GM23338 (cell line): ENCODE measurements around the gene APCDD1L.

Source experiments
- CREB1 ChIP-seq: fragments of 250-450 bp; sonication (Bioruptor Pico); IDR thresholded peaks from 2 replicates; pipeline ENCODE4 v1.5.0; 2020; ENCODE audit warnings: low read depth, mild to moderate bottlenecking, moderate library complexity
- EZH2 ChIP-seq: fragments of 200-600 bp; sonication (generic); IDR thresholded peaks from one replicate; pipeline ENCODE4 v1.8.0; 2017; ENCODE audit warnings: antibody characterized with exemption, mild to moderate bottlenecking, low read depth; ENCODE audit not compliant: unreplicated experiment
- EZH2phosphoT487 ChIP-seq: fragments of 200-600 bp; sonication (generic); IDR thresholded peaks from one replicate; pipeline ENCODE4 v1.8.1; 2018; ENCODE audit warnings: antibody characterized with exemption; ENCODE audit not compliant: unreplicated experiment
- JUNB ChIP-seq: IDR thresholded peaks from one replicate; pipeline ENCODE4 v1.6.1; 2016; ENCODE audit warnings: antibody characterized with exemption; ENCODE audit not compliant: unreplicated experiment
- NANOG ChIP-seq: IDR thresholded peaks from 2 replicates; pipeline ENCODE4 v1.6.1; 2016; ENCODE audit warnings: antibody characterized with exemption, borderline replicate concordance
- POLR2AphosphoS5 ChIP-seq: IDR thresholded peaks from 2 replicates; pipeline ENCODE4 v1.6.1; 2016; ENCODE audit warnings: antibody characterized with exemption, low read depth
- STAT1 ChIP-seq: IDR thresholded peaks from one replicate; pipeline ENCODE4 v1.6.1; 2016; ENCODE audit warnings: antibody characterized with exemption; ENCODE audit not compliant: unreplicated experiment
- ZNF331 ChIP-seq: fragments of 250-450 bp; sonication (Bioruptor Pico); IDR thresholded peaks from 2 replicates; pipeline ENCODE4 v1.5.0; 2020; ENCODE audit warnings: low read depth, mild to moderate bottlenecking, moderate library complexity
- TF ChIP-seq, protein P1 (sequence below), 2 experiments: fragments of 200-600 bp in 1 of 2; sonication (generic) in 1 of 2; conservative IDR thresholded peaks; 2 replicates each; pipeline versions ENCODE4 v1.5.1 to v1.6.1; 2016 to 2017; ENCODE audit warnings: antibody characterized with exemption in 2 of 2, low read depth in 2 of 2, mild to moderate bottlenecking in 2 of 2, moderate library complexity in 1 of 2
- TF ChIP-seq, protein P2 (sequence below): IDR thresholded peaks from one replicate; pipeline ENCODE4 v1.6.1; 2018; ENCODE audit warnings: antibody characterized with exemption; ENCODE audit not compliant: unreplicated experiment
- TF ChIP-seq, protein P3 (sequence below): fragments of 250-450 bp; sonication (Bioruptor Pico); IDR thresholded peaks from 2 replicates; pipeline ENCODE4 v1.5.0; 2020; ENCODE audit warnings: mild to moderate bottlenecking, moderate library complexity

DNA sequence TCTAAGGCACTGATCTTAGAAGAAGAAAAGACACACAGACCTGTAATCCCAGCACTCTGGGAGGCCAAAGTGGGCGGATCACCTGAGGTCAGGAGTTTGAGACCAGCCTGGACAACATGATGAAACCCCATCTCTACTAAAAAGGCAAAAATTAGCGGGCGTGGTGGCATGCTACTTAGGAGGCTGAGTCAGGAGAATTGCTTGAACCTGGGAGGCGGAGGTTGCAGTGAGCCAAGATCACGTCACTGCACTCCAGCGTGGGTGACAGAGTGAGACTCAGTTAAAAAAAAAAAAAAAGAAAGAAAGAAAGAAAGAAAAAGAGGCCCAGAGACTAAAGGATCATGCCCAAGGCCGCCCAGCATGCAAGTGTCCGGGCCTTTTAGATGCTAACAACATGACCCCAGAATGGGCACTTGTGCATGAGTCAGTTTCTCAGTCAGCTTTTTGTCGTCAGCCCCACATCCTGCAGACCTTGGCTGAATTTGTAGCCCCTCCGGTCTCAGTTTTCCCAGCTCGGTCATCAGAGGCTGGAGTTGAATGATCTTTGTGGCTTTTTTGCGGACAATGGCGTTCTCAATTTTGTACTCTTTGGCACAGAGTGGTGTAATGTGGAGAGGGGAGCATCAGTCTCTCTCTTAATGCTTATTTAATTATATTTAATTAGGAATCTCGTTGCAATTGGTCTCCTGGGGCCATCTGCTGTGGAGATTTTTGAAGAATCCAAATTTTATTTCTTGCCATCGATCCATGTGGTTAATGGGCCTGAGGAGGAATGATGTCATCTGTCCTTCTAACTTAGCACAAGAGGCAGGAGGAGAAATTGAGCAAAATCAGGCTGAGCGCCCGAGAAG lies 30.6 kb upstream of the APCDD1L start:
- no peak for TF ChIP-seq POLR2AphosphoS5
- TF ChIP-seq, protein P1, sequence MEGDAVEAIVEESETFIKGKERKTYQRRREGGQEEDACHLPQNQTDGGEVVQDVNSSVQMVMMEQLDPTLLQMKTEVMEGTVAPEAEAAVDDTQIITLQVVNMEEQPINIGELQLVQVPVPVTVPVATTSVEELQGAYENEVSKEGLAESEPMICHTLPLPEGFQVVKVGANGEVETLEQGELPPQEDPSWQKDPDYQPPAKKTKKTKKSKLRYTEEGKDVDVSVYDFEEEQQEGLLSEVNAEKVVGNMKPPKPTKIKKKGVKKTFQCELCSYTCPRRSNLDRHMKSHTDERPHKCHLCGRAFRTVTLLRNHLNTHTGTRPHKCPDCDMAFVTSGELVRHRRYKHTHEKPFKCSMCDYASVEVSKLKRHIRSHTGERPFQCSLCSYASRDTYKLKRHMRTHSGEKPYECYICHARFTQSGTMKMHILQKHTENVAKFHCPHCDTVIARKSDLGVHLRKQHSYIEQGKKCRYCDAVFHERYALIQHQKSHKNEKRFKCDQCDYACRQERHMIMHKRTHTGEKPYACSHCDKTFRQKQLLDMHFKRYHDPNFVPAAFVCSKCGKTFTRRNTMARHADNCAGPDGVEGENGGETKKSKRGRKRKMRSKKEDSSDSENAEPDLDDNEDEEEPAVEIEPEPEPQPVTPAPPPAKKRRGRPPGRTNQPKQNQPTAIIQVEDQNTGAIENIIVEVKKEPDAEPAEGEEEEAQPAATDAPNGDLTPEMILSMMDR (conservative IDR thresholded peaks at IDR 0.05; ENCODE audit: low read depth in 2 of 2), result no peak
- TF ChIP-seq, protein P2, sequence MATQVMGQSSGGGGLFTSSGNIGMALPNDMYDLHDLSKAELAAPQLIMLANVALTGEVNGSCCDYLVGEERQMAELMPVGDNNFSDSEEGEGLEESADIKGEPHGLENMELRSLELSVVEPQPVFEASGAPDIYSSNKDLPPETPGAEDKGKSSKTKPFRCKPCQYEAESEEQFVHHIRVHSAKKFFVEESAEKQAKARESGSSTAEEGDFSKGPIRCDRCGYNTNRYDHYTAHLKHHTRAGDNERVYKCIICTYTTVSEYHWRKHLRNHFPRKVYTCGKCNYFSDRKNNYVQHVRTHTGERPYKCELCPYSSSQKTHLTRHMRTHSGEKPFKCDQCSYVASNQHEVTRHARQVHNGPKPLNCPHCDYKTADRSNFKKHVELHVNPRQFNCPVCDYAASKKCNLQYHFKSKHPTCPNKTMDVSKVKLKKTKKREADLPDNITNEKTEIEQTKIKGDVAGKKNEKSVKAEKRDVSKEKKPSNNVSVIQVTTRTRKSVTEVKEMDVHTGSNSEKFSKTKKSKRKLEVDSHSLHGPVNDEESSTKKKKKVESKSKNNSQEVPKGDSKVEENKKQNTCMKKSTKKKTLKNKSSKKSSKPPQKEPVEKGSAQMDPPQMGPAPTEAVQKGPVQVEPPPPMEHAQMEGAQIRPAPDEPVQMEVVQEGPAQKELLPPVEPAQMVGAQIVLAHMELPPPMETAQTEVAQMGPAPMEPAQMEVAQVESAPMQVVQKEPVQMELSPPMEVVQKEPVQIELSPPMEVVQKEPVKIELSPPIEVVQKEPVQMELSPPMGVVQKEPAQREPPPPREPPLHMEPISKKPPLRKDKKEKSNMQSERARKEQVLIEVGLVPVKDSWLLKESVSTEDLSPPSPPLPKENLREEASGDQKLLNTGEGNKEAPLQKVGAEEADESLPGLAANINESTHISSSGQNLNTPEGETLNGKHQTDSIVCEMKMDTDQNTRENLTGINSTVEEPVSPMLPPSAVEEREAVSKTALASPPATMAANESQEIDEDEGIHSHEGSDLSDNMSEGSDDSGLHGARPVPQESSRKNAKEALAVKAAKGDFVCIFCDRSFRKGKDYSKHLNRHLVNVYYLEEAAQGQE, result no peak
- no peak for TF ChIP-seq EZH2
- no peak for TF ChIP-seq STAT1
- no peak for TF ChIP-seq CREB1 (CRISPR knock-in tag)
- TF ChIP-seq EZH2phosphoT487, result no peak
- no peak for TF ChIP-seq NANOG
- TF ChIP-seq ZNF331 (CRISPR knock-in tag), result no peak
- no peak for TF ChIP-seq JUNB
- TF ChIP-seq, protein P3, sequence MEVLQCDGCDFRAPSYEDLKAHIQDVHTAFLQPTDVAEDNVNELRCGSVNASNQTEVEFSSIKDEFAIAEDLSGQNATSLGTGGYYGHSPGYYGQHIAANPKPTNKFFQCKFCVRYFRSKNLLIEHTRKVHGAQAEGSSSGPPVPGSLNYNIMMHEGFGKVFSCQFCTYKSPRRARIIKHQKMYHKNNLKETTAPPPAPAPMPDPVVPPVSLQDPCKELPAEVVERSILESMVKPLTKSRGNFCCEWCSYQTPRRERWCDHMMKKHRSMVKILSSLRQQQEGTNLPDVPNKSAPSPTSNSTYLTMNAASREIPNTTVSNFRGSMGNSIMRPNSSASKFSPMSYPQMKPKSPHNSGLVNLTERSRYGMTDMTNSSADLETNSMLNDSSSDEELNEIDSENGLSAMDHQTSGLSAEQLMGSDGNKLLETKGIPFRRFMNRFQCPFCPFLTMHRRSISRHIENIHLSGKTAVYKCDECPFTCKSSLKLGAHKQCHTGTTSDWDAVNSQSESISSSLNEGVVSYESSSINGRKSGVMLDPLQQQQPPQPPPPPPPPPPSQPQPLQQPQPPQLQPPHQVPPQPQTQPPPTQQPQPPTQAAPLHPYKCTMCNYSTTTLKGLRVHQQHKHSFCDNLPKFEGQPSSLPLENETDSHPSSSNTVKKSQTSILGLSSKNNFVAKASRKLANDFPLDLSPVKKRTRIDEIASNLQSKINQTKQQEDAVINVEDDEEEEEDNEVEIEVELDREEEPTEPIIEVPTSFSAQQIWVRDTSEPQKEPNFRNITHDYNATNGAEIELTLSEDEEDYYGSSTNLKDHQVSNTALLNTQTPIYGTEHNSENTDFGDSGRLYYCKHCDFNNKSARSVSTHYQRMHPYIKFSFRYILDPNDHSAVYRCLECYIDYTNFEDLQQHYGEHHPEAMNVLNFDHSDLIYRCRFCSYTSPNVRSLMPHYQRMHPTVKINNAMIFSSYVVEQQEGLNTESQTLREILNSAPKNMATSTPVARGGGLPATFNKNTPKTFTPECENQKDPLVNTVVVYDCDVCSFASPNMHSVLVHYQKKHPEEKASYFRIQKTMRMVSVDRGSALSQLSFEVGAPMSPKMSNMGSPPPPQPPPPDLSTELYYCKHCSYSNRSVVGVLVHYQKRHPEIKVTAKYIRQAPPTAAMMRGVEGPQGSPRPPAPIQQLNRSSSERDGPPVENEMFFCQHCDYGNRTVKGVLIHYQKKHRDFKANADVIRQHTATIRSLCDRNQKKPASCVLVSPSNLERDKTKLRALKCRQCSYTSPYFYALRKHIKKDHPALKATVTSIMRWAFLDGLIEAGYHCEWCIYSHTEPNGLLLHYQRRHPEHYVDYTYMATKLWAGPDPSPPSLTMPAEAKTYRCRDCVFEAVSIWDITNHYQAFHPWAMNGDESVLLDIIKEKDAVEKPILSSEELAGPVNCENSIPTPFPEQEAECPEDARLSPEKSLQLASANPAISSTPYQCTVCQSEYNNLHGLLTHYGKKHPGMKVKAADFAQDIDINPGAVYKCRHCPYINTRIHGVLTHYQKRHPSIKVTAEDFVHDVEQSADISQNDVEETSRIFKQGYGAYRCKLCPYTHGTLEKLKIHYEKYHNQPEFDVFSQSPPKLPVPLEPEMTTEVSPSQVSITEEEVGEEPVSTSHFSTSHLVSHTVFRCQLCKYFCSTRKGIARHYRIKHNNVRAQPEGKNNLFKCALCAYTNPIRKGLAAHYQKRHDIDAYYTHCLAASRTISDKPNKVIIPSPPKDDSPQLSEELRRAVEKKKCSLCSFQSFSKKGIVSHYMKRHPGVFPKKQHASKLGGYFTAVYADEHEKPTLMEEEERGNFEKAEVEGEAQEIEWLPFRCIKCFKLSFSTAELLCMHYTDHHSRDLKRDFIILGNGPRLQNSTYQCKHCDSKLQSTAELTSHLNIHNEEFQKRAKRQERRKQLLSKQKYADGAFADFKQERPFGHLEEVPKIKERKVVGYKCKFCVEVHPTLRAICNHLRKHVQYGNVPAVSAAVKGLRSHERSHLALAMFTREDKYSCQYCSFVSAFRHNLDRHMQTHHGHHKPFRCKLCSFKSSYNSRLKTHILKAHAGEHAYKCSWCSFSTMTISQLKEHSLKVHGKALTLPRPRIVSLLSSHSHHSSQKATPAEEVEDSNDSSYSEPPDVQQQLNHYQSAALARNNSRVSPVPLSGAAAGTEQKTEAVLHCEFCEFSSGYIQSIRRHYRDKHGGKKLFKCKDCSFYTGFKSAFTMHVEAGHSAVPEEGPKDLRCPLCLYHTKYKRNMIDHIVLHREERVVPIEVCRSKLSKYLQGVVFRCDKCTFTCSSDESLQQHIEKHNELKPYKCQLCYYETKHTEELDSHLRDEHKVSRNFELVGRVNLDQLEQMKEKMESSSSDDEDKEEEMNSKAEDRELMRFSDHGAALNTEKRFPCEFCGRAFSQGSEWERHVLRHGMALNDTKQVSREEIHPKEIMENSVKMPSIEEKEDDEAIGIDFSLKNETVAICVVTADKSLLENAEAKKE (CRISPR knock-in tag), result no peak
